ENCODE measurements around the gene PCDHB10. TPM values are rescaled to one million over a fixed set of nuclear protein-coding genes. Genes with fewer than 3 reads are reported as not detected.
A peak's percentile ranks its signal among the peaks of the same experiment; 100 is the strongest.
"Not testable (repeated sequence)": the region's sequence is repeated elsewhere in the genome, so short reads cannot be mapped to it uniquely, and the experiment has no call there.

PCDHB10 gene
- total RNA-seq, 1 experiment from 2014 or later, result 0.09 TPM

- Histone ChIP-seq H3K9me3 (no peaks in the 10 kb centered on the region), H3K4me1 (no peaks in the 10 kb centered on the region), H3K27me3 (replicated peaks; ENCODE audit: control insufficient read depth, insufficient read depth, low read length) (no peaks in the 10 kb centered on the region), H3K36me3 (ENCODE audit: control insufficient read depth, insufficient read depth, low read length) (no peaks in the 10 kb centered on the region), H3K4me3 (ENCODE audit: low read depth, low read length) (no peak within 1 kb of the TSS)
- ChIA-PET CTCF (interaction anchor here (0.7 to 0.9 kb wide), 2 partner anchors 10 to 391 kb away, joined by 3 read pairs; partner anchors contain the start of gene PCDHB16), POLR2A (no interaction called here)
- no TSS peak for BruUV-seq (replicated peaks)
- no peak for DNase-seq
- no peak within 1 kb of the TSS for H3K27ac Mint-ChIP-seq (ENCODE audit: unreplicated experiment)
- no peaks in the 10 kb centered on the region for H3K4me1 Mint-ChIP-seq (ENCODE audit: low read depth, unreplicated experiment)
- peak; percentile 8 to 27 for TF ChIP-seq CTCF (IDR thresholded peaks at IDR 0.05; ENCODE audit: insufficient read depth in 1 of 2, low read depth in 1 of 2, low read length in 1 of 2, severe bottlenecking in 1 of 2, unreplicated experiment in 1 of 2)
- peaks cover 31% of the 10 kb centered on the region for H3K9me3 Mint-ChIP-seq (ENCODE audit: unreplicated experiment)
- H3K4me3 Mint-ChIP-seq (ENCODE audit: unreplicated experiment), result no peak within 1 kb of the TSS
- H3K36me3 Mint-ChIP-seq (ENCODE audit: insufficient read depth, unreplicated experiment), result no peaks in the 10 kb centered on the region
- no peaks in the 10 kb centered on the region for H3K27me3 Mint-ChIP-seq (ENCODE audit: insufficient read depth, unreplicated experiment)
- intact Hi-C loops (cut with micrococcal nuclease; ENCODE audit: unreplicated experiment), result no loop called here
These were observed 19.6 kb upstream of the PCDHB10 start, which contains the start of gene PCDHB7 for GRCh38 chr5:141172381-141173204. TSS of gene PCDHB7 (plus strand) at chr5:141172644. CDS start at chr5:141172836, 192 bp downstream.

GRCh38 chr5:141174291-141175104 lies 17.7 kb upstream of the PCDHB10 start:
- H3K36me3 Mint-ChIP-seq (ENCODE audit: insufficient read depth, unreplicated experiment); H3K4me3 ChIP-seq (ENCODE audit: low read depth, low read length); H3K27me3 ChIP-seq (replicated peaks; ENCODE audit: control insufficient read depth, insufficient read depth, low read length); CTCF ChIA-PET; DNase-seq; H3K27me3 Mint-ChIP-seq (ENCODE audit: insufficient read depth, unreplicated experiment); H3K27ac Mint-ChIP-seq (ENCODE audit: unreplicated experiment); H3K4me3 Mint-ChIP-seq (ENCODE audit: unreplicated experiment); POLR2A ChIA-PET; BruUV-seq (replicated peaks); H3K4me1 Mint-ChIP-seq (ENCODE audit: low read depth, unreplicated experiment); intact Hi-C loops (cut with micrococcal nuclease; ENCODE audit: unreplicated experiment); H3K4me1 ChIP-seq; H3K36me3 ChIP-seq (ENCODE audit: control insufficient read depth, insufficient read depth, low read length); H3K9me3 ChIP-seq: not testable (repeated sequence)
- peaks cover 18% of the 10 kb centered on the region for H3K9me3 Mint-ChIP-seq (ENCODE audit: unreplicated experiment)

- peaks cover 9% of the 10 kb centered on the region for H3K9me3 Mint-ChIP-seq (ENCODE audit: unreplicated experiment)
- no peak overlapping the region for H3K4me3 Mint-ChIP-seq (ENCODE audit: unreplicated experiment)
- no peaks in the 10 kb centered on the region for H3K27me3 Mint-ChIP-seq (ENCODE audit: insufficient read depth, unreplicated experiment)
- no peak for DNase-seq
- ChIA-PET CTCF (no interaction called here), POLR2A (no interaction called here)
- no peaks in the 10 kb centered on the region for H3K9me3 ChIP-seq
- intact Hi-C loops (cut with micrococcal nuclease; ENCODE audit: unreplicated experiment), result no loop called here
- no peaks in the 10 kb centered on the region for H3K36me3 ChIP-seq (ENCODE audit: control insufficient read depth, insufficient read depth, low read length)
- H3K36me3 Mint-ChIP-seq (ENCODE audit: insufficient read depth, unreplicated experiment), result no peaks in the 10 kb centered on the region
- TF ChIP-seq CTCF (IDR thresholded peaks at IDR 0.05; ENCODE audit: insufficient read depth in 1 of 2, low read depth in 1 of 2, low read length in 1 of 2, severe bottlenecking in 1 of 2, unreplicated experiment in 1 of 2), result no peak
- H3K27ac Mint-ChIP-seq (ENCODE audit: unreplicated experiment), result no peak overlapping the region
- no peaks in the 10 kb centered on the region for H3K4me1 ChIP-seq
- BruUV-seq (replicated peaks), result no TSS peak
- no peaks in the 10 kb centered on the region for H3K4me1 Mint-ChIP-seq (ENCODE audit: low read depth, unreplicated experiment)
- no peak overlapping the region for H3K4me3 ChIP-seq (ENCODE audit: low read depth, low read length)
- no peaks in the 10 kb centered on the region for H3K27me3 ChIP-seq (replicated peaks; ENCODE audit: control insufficient read depth, insufficient read depth, low read length)
These were observed 16.2 kb upstream of the PCDHB10 start for GRCh38 chr5:141175933-141176332.

GRCh38 chr5:141177577-141178191 lies 14.5 kb upstream of the PCDHB10 start, which contains the start of gene PCDHB8:
TSS of gene PCDHB8 (plus strand) at chr5:141177790. CDS start at chr5:141178035, 245 bp downstream.
- H3K27ac Mint-ChIP-seq (ENCODE audit: unreplicated experiment); H3K36me3 ChIP-seq (ENCODE audit: control insufficient read depth, insufficient read depth, low read length); DNase-seq; CTCF ChIA-PET; H3K36me3 Mint-ChIP-seq (ENCODE audit: insufficient read depth, unreplicated experiment); H3K4me1 Mint-ChIP-seq (ENCODE audit: low read depth, unreplicated experiment); H3K4me3 Mint-ChIP-seq (ENCODE audit: unreplicated experiment); H3K27me3 ChIP-seq (replicated peaks; ENCODE audit: control insufficient read depth, insufficient read depth, low read length); H3K4me1 ChIP-seq; POLR2A ChIA-PET; H3K27me3 Mint-ChIP-seq (ENCODE audit: insufficient read depth, unreplicated experiment); H3K9me3 Mint-ChIP-seq (ENCODE audit: unreplicated experiment); H3K4me3 ChIP-seq (ENCODE audit: low read depth, low read length); BruUV-seq (replicated peaks); H3K9me3 ChIP-seq: not testable (repeated sequence)
- intact Hi-C loops (cut with micrococcal nuclease; ENCODE audit: unreplicated experiment), result loop anchor here (2.0 kb wide), 1 partner anchor 37 kb away; no protein-coding TSS in a partner anchor

- H3K4me1 Mint-ChIP-seq (ENCODE audit: low read depth, unreplicated experiment); H3K27me3 ChIP-seq (replicated peaks; ENCODE audit: control insufficient read depth, insufficient read depth, low read length); DNase-seq; H3K9me3 ChIP-seq; H3K4me3 ChIP-seq (ENCODE audit: low read depth, low read length); BruUV-seq (replicated peaks); H3K4me3 Mint-ChIP-seq (ENCODE audit: unreplicated experiment); H3K36me3 ChIP-seq (ENCODE audit: control insufficient read depth, insufficient read depth, low read length); POLR2A ChIA-PET; CTCF ChIA-PET; H3K27me3 Mint-ChIP-seq (ENCODE audit: insufficient read depth, unreplicated experiment); H3K27ac Mint-ChIP-seq (ENCODE audit: unreplicated experiment); H3K9me3 Mint-ChIP-seq (ENCODE audit: unreplicated experiment); H3K36me3 Mint-ChIP-seq (ENCODE audit: insufficient read depth, unreplicated experiment); H3K4me1 ChIP-seq: not testable (repeated sequence)
- intact Hi-C loops (cut with micrococcal nuclease; ENCODE audit: unreplicated experiment), result loop anchor here (2.0 kb wide), 1 partner anchor 35 kb away; no protein-coding TSS in a partner anchor
These were observed 12.8 kb upstream of the PCDHB10 start for GRCh38 chr5:141179371-141179770.
